ENCODE measurements around the gene ZNF74.
"Not testable (repeated sequence)": the region's sequence is repeated elsewhere in the genome, so short reads cannot be mapped to it uniquely, and the experiment has no call there.

Gene ZNF74

DNA sequence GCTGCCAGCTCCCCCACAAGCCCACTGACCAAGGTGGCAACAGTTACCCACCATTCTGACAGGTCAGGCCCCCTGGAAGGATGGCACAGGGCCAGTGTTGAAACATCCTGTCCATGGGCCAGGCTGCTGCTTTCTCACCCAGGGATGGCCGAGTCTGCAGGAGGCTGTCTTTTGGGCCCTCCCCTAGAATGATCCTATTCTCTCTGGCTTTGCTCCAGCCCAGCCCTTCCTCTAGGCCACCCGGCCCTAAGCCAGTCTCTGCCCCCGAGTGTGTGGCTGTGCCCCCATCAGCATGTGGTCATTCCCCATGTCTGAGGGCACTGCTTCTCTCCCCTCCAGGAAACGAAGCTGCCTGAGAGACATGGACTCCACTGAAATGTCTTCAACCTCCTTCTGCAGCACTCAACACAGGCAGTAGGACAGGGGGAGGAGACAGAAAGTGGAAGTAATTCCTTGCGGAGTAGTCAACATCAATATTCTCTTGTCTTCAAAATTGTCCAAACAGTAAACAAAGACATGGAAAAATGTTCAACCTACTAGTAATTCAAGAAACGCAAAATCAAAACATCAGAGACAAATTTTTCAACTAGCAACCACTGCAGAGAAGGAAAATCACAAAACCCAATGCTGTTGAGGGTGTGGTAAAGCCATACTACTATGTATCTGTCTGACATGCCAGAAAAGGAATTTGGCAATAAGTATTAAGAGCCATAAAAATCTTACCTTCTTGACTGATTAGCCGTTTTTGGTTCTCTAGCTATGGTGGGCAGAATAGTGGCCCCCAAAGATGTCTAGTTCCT lies 48.7 kb downstream of the ZNF74 start:
- 95% methylated on average over 7 of the region's 7 CpGs for WGBS
- Histone ChIP-seq H3K27ac (ENCODE audit: low read depth, low read length) (no peak overlapping the region), H3K9me3 (ENCODE audit: insufficient read depth, low read depth, low read length) (no peaks in the 10 kb centered on the region), H3K4me1 (ENCODE audit: insufficient read depth, low read length) (no peaks in the 10 kb centered on the region), H3K27me3 (ENCODE audit: insufficient read depth, low read length) (peaks cover 22% of the 10 kb centered on the region), H3K36me3 (ENCODE audit: insufficient read depth, low read length) (no peaks in the 10 kb centered on the region), H3K4me3 (ENCODE audit: low read length) (no peak overlapping the region), H3K9ac (ENCODE audit: low read depth, low read length) (no peak overlapping the region)

DNA sequence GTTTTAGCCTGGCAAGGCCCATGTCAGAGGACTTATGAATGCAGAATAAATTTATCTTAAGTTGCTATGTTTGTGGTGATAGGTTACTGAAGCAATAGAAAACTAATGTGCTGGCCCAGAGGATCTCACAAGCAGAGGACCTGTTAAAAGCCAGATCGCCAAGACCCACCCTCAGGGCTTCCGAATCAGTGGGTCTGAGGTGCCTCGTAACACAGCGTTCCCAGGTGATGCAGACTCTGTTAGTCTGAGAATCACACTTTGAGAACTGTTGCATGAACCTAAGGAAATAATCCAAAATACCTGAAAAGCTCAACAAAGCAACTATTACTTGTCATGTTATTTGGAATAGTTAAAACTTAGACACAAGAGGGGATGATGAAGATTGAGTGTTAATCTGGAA lies 50.4 kb downstream of the ZNF74 start:
- H3K4me1 ChIP-seq (ENCODE audit: insufficient read depth, low read length): no peaks in the 10 kb centered on the region
- WGBS: 95% methylated on average over 4 of the region's 4 CpGs
- no peak overlapping the region for H3K9ac ChIP-seq (ENCODE audit: low read depth, low read length)
- no peak overlapping the region for H3K4me3 ChIP-seq (ENCODE audit: low read length)
- H3K36me3 ChIP-seq (ENCODE audit: insufficient read depth, low read length): no peaks in the 10 kb centered on the region
- H3K27me3 ChIP-seq (ENCODE audit: insufficient read depth, low read length): peaks cover 7% of the 10 kb centered on the region; the same call in 1 of the 2 replicates
- no peaks in the 10 kb centered on the region for H3K9me3 ChIP-seq (ENCODE audit: insufficient read depth, low read depth, low read length)
- H3K27ac ChIP-seq (ENCODE audit: low read depth, low read length): no peak overlapping the region

DNA sequence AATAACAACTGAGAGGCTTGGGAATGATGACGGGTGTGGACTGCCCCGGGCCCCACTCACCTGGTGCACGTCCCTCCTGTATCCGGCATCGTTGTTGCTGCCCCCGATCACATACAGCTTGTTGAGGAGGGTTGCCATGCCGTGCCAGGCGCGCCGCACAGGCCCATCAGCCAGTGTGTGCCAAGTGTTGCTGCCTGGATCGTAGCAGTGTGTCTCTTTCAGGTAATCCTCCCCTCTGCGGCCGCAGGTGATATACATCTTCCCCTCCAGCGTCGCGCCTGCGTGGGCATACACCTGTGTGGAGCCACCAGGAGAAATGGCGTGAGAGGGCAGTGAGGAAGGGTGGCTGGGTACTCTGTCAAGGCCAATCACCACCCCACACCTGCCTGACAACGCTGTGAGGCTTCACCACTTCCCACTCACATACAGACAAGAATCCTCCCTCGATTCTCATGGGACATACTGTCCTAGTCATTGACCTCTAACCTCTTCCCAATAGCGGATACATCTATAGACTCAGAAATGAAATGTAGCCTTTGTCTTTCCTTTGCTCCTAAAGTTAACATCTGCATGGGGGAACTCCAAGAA lies 52.5 kb downstream of the ZNF74 start:
- Histone ChIP-seq H3K27ac (ENCODE audit: low read depth, low read length) (no peak overlapping the region), H3K27me3 (ENCODE audit: insufficient read depth, low read length) (no peaks in the 10 kb centered on the region), H3K9me3 (ENCODE audit: insufficient read depth, low read depth, low read length) (no peaks in the 10 kb centered on the region), H3K36me3 (ENCODE audit: insufficient read depth, low read length) (no peaks in the 10 kb centered on the region), H3K4me3 (ENCODE audit: low read length) (no peak overlapping the region), H3K4me1 (ENCODE audit: insufficient read depth, low read length) (no peaks in the 10 kb centered on the region), H3K9ac (ENCODE audit: low read depth, low read length) (no peak overlapping the region)
- WGBS: 96% methylated on average over 21 of the region's 21 CpGs

DNA sequence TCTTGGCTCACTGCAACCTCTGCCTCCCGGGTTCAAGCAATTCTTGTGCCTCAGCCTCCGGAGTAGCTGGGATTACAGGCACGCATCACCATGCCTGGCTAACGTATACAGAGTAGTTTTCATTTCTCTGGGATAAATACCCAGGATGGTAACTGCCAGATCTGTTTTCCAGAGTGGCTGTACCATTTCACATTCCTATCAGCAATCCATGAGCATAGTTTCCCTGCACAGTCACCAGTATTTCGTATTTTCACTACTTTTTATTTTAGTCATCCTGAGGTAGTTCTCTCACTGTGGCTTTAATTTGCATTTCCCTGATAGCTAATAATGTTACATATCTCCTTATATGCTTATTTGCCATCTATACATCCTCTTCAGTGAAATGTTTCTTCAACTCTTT lies 54.7 kb downstream of the ZNF74 start:
- no peaks in the 10 kb centered on the region for H3K27me3 ChIP-seq (ENCODE audit: insufficient read depth, low read length)
- H3K36me3 ChIP-seq (ENCODE audit: insufficient read depth, low read length): no peaks in the 10 kb centered on the region
- no peak overlapping the region for H3K27ac ChIP-seq (ENCODE audit: low read depth, low read length)
- no peak overlapping the region for H3K9ac ChIP-seq (ENCODE audit: low read depth, low read length)
- 96% methylated on average over 5 of the region's 5 CpGs for WGBS
- H3K9me3 ChIP-seq (ENCODE audit: insufficient read depth, low read depth, low read length): no peaks in the 10 kb centered on the region
- H3K4me1 ChIP-seq (ENCODE audit: insufficient read depth, low read length): no peaks in the 10 kb centered on the region
- no peak overlapping the region for H3K4me3 ChIP-seq (ENCODE audit: low read length)

DNA sequence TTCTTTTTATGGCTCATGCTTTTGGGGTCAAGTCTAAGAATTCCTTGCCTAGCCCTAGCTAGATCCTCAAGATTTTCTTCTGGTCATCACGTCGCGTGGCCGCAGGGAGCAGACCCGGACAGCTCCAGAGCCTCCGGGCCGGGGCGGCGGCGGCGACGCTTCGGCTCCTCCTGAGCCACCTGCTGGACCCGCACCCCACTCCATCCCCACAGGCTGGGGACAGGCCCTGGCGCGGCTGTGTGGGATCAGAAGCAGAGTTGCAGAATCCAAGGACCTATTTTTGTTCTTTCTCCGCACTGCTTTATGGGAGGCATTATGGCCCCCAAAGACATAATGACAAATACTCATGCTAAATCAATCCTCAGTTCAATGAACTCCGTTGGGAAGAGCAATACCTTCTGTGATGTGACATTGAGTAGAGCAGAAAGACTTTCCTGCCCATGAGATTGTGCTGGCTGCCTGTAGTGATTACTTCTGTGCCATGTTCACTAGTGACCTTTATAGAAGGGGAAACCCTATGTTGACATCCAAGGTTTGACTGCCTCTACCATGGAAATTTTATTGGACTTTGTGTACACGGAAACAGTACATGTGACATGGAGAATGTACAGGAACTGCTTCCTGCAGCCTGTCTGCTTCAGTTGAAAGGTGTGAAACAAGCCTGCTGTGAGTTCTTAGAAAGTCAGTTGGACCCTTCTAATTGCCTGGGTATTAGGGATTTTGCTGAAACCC lies 56.0 kb downstream of the ZNF74 start:
- no peaks in the 10 kb centered on the region for H3K36me3 ChIP-seq (ENCODE audit: insufficient read depth, low read length)
- no peak overlapping the region for H3K4me3 ChIP-seq (ENCODE audit: low read length)
- no peak overlapping the region for H3K9ac ChIP-seq (ENCODE audit: low read depth, low read length)
- 95% methylated on average over 19 of the region's 19 CpGs for WGBS
- H3K27ac ChIP-seq (ENCODE audit: low read depth, low read length): no peak overlapping the region
- H3K9me3 ChIP-seq (ENCODE audit: insufficient read depth, low read depth, low read length): no peaks in the 10 kb centered on the region
- no peaks in the 10 kb centered on the region for H3K4me1 ChIP-seq (ENCODE audit: insufficient read depth, low read length)
- H3K27me3 ChIP-seq (ENCODE audit: insufficient read depth, low read length): no peaks in the 10 kb centered on the region

DNA sequence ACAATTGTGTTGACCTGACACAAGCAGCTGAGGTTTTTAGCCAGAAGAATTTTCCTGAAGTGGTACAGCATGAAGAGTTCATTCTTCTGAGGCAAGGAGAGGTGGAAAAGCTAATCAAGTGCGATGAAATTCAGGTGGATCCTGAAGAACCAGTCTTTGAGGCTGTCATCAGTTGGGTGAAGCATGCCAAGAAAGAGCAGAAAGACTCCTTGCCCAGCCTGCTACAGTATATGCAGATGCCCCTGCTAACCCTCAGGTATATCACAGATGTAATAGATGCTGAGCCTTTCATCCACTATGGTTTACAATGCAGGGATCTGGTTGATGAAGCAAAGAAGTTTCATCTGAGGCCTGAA lies 56.6 kb downstream of the ZNF74 start:
- Histone ChIP-seq H3K36me3 (ENCODE audit: insufficient read depth, low read length) (no peaks in the 10 kb centered on the region), H3K27ac (ENCODE audit: low read depth, low read length) (no peak overlapping the region), H3K4me3 (ENCODE audit: low read length) (no peak overlapping the region), H3K4me1 (ENCODE audit: insufficient read depth, low read length) (no peaks in the 10 kb centered on the region), H3K9me3 (ENCODE audit: insufficient read depth, low read depth, low read length) (no peaks in the 10 kb centered on the region), H3K27me3 (ENCODE audit: insufficient read depth, low read length) (no peaks in the 10 kb centered on the region), H3K9ac (ENCODE audit: low read depth, low read length) (no peak overlapping the region)
- 93% methylated on average over 1 of the region's 1 CpG for WGBS

DNA sequence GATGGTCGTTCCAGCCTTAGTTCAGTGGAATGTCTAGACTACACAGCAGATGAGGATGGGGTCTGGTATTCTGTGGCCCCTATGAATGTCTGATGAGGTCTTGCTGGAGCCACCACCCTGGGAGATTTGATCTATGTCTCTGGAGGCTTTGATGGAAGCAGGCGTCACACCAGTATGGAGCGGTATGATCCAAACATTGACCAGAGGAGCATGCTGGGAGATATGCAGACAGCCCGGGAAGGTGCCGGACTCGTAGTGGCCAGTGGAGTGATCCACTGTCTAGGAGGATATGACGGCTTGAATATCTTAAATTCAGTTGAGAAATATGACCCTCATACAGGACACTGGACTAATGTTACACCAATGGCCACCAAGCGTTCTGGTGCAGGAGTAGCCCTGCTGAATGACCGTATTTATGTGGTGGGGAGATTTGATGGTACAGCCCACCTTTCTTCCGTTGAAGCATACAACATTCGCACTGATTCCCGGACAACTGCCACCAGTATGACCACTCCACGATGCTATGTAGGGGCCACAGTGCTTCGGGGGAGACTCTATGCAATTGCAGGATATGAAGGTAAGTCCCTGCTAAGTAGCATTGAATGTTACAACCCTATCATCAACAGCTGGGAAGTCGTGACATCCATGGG lies 57.3 kb downstream of the ZNF74 start:
- H3K27me3 ChIP-seq (ENCODE audit: insufficient read depth, low read length); H3K36me3 ChIP-seq (ENCODE audit: insufficient read depth, low read length): not testable (repeated sequence)

DNA sequence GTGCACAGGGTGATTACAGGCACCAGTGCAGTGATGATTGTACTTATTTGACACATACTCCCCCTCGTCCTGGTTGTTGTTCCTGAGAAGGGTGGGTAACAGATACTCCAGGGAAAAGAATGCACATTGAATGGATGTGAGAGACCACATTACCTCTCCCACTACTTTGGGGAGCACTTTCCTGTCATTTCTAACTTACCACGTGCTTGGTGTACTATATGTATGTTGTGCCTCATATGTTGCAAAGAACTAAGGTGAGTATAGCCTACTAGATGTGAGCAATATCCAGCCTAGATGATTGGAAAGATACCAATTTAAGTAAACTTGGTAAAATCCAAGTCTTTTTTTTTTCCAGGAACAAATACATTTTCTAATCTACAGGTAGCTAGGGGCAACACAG lies 58.0 kb downstream of the ZNF74 start:
- Histone ChIP-seq H3K36me3 (ENCODE audit: insufficient read depth, low read length) (no peaks in the 10 kb centered on the region), H3K27me3 (ENCODE audit: insufficient read depth, low read length) (no peaks in the 10 kb centered on the region), H3K9ac (ENCODE audit: low read depth, low read length) (no peak overlapping the region), H3K27ac (ENCODE audit: low read depth, low read length) (no peak overlapping the region), H3K9me3 (ENCODE audit: insufficient read depth, low read depth, low read length) (no peaks in the 10 kb centered on the region), H3K4me3 (ENCODE audit: low read length) (no peak overlapping the region), H3K4me1 (ENCODE audit: insufficient read depth, low read length) (0 out of 2 replicates have a peak, but pooled peaks cover 4% of the 10 kb centered on the region)
- WGBS: no CpG with 5 or more reads among the region's 2 CpGs

More for the DNA sequence above, 57.3 kb downstream of the ZNF74 start:
- H3K4me1 ChIP-seq (ENCODE audit: insufficient read depth, low read length); H3K9ac ChIP-seq (ENCODE audit: low read depth, low read length); H3K9me3 ChIP-seq (ENCODE audit: insufficient read depth, low read depth, low read length); H3K27ac ChIP-seq (ENCODE audit: low read depth, low read length); H3K4me3 ChIP-seq (ENCODE audit: low read length): not testable (repeated sequence)
- WGBS: 94% methylated on average over 15 of the region's 15 CpGs

DNA sequence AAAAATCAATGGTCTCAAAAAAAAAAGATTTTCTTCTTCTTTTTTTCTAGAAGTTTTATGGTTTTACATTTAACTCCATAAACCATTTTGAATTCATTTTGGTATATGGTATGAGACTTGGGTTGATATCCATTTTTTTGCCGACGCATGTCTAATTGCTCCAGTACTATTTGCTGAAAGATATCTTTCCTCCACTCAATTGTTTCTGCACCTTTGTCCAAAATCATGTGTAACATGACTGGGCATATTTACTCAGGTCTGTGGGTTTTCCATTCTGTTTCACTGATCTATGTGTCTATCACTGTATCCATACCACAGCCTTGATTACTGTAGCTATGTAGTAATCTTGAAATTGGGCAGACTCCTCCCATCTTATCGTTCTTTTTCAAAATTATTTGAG lies 59.3 kb downstream of the ZNF74 start:
- Histone ChIP-seq H3K36me3 (ENCODE audit: insufficient read depth, low read length) (no peaks in the 10 kb centered on the region), H3K27ac (ENCODE audit: low read depth, low read length) (no peak overlapping the region), H3K27me3 (ENCODE audit: insufficient read depth, low read length) (no peaks in the 10 kb centered on the region), H3K4me1 (ENCODE audit: insufficient read depth, low read length) (0 out of 2 replicates have a peak, but pooled peaks cover 4% of the 10 kb centered on the region), H3K9ac (ENCODE audit: low read depth, low read length) (no peak overlapping the region), H3K4me3 (ENCODE audit: low read length) (no peak overlapping the region), H3K9me3 (ENCODE audit: insufficient read depth, low read depth, low read length) (no peaks in the 10 kb centered on the region)
- WGBS: 100% methylated on average over 2 of the region's 3 CpGs

DNA sequence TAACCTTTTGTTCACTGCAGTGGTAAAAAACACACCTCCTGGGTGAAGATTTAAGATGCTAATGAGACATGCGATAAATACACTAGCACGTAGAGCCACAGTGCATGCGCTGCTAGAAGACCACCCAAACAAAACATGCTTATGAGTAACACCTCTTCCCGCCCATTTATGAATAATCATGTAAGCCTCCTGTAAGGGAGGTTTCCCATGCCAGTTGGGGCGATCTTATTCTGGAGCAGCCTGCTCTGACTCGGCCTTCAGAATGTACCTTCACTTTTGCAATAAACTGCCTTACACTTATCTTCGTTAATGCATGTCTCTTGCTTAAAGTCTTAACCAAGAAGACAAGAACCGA lies 61.7 kb downstream of the ZNF74 start:
- Histone ChIP-seq H3K9ac (ENCODE audit: low read depth, low read length) (no peak overlapping the region), H3K9me3 (ENCODE audit: insufficient read depth, low read depth, low read length) (no peaks in the 10 kb centered on the region), H3K36me3 (ENCODE audit: insufficient read depth, low read length) (no peaks in the 10 kb centered on the region), H3K4me3 (ENCODE audit: low read length) (no peak overlapping the region), H3K27me3 (ENCODE audit: insufficient read depth, low read length) (no peaks in the 10 kb centered on the region), H3K27ac (ENCODE audit: low read depth, low read length) (no peak overlapping the region), H3K4me1 (ENCODE audit: insufficient read depth, low read length) (0 out of 2 replicates have a peak, but pooled peaks cover 12% of the 10 kb centered on the region)
- WGBS: 88% methylated on average over 8 of the region's 8 CpGs
